NCI-H1105 treated with DMSO at 0.1 percent for 48 hours (cell line): ENCODE data around the gene LIN7B.
A peak's percentile ranks its signal among the peaks of the same experiment; 100 is the strongest.

Experiments used
- DNase-seq: peaks from one replicate; lab custom pipeline; 2025; lab: John Stamatoyannopoulos, UW

LIN7B gene

GRCh38 chr19:49113762-49114629 is at the start of gene LIN7B:
Gene LIN7B, plus strand, starts transcription at chr19:49114370. Its CDS starts 35 bp downstream, at chr19:49114405.
- peak; percentile 72 for DNase-seq

- DNase-seq = no peak
Measured at GRCh38 chr19:49064768-49065611, 49.2 kb upstream of the LIN7B start, which contains the start of gene NTF4. Gene NTF4, minus strand, starts transcription at chr19:49064818. Its CDS starts 2,821 bp downstream, at chr19:49061997.

- DNase-seq = no peak
Measured at GRCh38 chr19:49065905-49066512, 48.2 kb upstream of the LIN7B start.

- DNase-seq = no peak
Measured at GRCh38 chr19:49067554-49067953, 46.6 kb upstream of the LIN7B start.

- DNase-seq = no peak
Measured at GRCh38 chr19:49069026-49069425, 45.1 kb upstream of the LIN7B start.

- DNase-seq = no peak
Measured at GRCh38 chr19:49070416-49070815, 43.8 kb upstream of the LIN7B start.

- DNase-seq = no peak
Measured at GRCh38 chr19:49071860-49072547, 42.2 kb upstream of the LIN7B start.

- DNase-seq = peak; percentile 29
Measured at GRCh38 chr19:49073514-49074378, 40.4 kb upstream of the LIN7B start.

- peak; percentile 51 for DNase-seq
Measured at GRCh38 chr19:49074869-49075268, 39.3 kb upstream of the LIN7B start.

GRCh38 chr19:49080392-49080791 is 33.8 kb upstream of the LIN7B start:
- no peak for DNase-seq

- DNase-seq = no peak
Measured at GRCh38 chr19:49081273-49081672, 32.9 kb upstream of the LIN7B start.

GRCh38 chr19:49084206-49085019 is 29.8 kb upstream of the LIN7B start:
- no peak for DNase-seq

- DNase-seq = peak; percentile 99
Measured at GRCh38 chr19:49085020-49085867, 28.9 kb upstream of the LIN7B start, which contains the start of gene SNRNP70. Gene SNRNP70, plus strand, starts transcription at chr19:49085451. Its CDS starts 964 bp downstream, at chr19:49086415.

GRCh38 chr19:49085868-49086232 is 28.3 kb upstream of the LIN7B start:
- DNase-seq = no peak

GRCh38 chr19:49086296-49086695 is 27.9 kb upstream of the LIN7B start:
- DNase-seq = no peak

GRCh38 chr19:49091391-49092038 is 22.7 kb upstream of the LIN7B start:
- DNase-seq = no peak

GRCh38 chr19:49092686-49093085 is 21.5 kb upstream of the LIN7B start:
- no peak for DNase-seq
